ENCODE results near the gene LBR.
"Not testable (repeated sequence)": the region's sequence is repeated elsewhere in the genome, so short reads cannot be mapped to it uniquely, and the experiment has no call there.

LBR gene

GRCh38 chr1:225408249-225408648 lies 19.6 kb downstream of the LBR start:
- Mint-ChIP-seq H3K4me3 (no peak overlapping the region), H3K9me3 (no peaks in the 10 kb centered on the region), H3K27ac (no peak overlapping the region), H3K4me1 (ENCODE audit: low read depth) (peaks cover 19% of the 10 kb centered on the region), H3K27me3 (ENCODE audit: low read depth) (no peaks in the 10 kb centered on the region), H3K36me3 (ENCODE audit: low read depth) (peaks cover 68% of the 10 kb centered on the region)

- no peak overlapping the region for H3K4me3 Mint-ChIP-seq
- no peak overlapping the region for H3K27ac Mint-ChIP-seq
- H3K36me3 Mint-ChIP-seq (ENCODE audit: low read depth), result peaks cover 68% of the 10 kb centered on the region
- H3K27me3 Mint-ChIP-seq (ENCODE audit: low read depth), result no peaks in the 10 kb centered on the region
- H3K4me1 Mint-ChIP-seq (ENCODE audit: low read depth), result peaks cover 18% of the 10 kb centered on the region
- no peaks in the 10 kb centered on the region for H3K9me3 Mint-ChIP-seq
Observed at GRCh38 chr1:225407755-225408154, 20.1 kb downstream of the LBR start.

- peaks cover 17% of the 10 kb centered on the region for H3K4me1 Mint-ChIP-seq (ENCODE audit: low read depth)
- no peak overlapping the region for H3K4me3 Mint-ChIP-seq
- no peaks in the 10 kb centered on the region for H3K9me3 Mint-ChIP-seq
- H3K27ac Mint-ChIP-seq, result peak overlapping the region; percentile 37
- H3K36me3 Mint-ChIP-seq (ENCODE audit: low read depth), result peaks cover 63% of the 10 kb centered on the region
- no peaks in the 10 kb centered on the region for H3K27me3 Mint-ChIP-seq (ENCODE audit: low read depth)
Observed at GRCh38 chr1:225406976-225407725, 20.7 kb downstream of the LBR start.

GRCh38 chr1:225400968-225401367 lies 26.9 kb downstream of the LBR start:
- no peaks in the 10 kb centered on the region for H3K27me3 Mint-ChIP-seq (ENCODE audit: low read depth)
- H3K4me3 Mint-ChIP-seq, result no peak overlapping the region
- no peak overlapping the region for H3K27ac Mint-ChIP-seq
- no peaks in the 10 kb centered on the region for H3K9me3 Mint-ChIP-seq
- peaks cover 52% of the 10 kb centered on the region for H3K36me3 Mint-ChIP-seq (ENCODE audit: low read depth)
- peaks cover 10% of the 10 kb centered on the region for H3K4me1 Mint-ChIP-seq (ENCODE audit: low read depth)

GRCh38 chr1:225396357-225396756 lies 31.5 kb downstream of the LBR start:
- no peak overlapping the region for H3K27ac Mint-ChIP-seq
- H3K9me3 Mint-ChIP-seq, result no peaks in the 10 kb centered on the region
- H3K27me3 Mint-ChIP-seq (ENCODE audit: low read depth), result no peaks in the 10 kb centered on the region

GRCh38 chr1:225389843-225390242 lies 38.0 kb downstream of the LBR start:
- H3K4me1 Mint-ChIP-seq (ENCODE audit: low read depth), result no peaks in the 10 kb centered on the region
- no peak overlapping the region for H3K27ac Mint-ChIP-seq
- H3K27me3 Mint-ChIP-seq (ENCODE audit: low read depth), result no peaks in the 10 kb centered on the region
- peaks cover 6% of the 10 kb centered on the region for H3K36me3 Mint-ChIP-seq (ENCODE audit: low read depth)
- no peak overlapping the region for H3K4me3 Mint-ChIP-seq
- no peaks in the 10 kb centered on the region for H3K9me3 Mint-ChIP-seq

More at GRCh38 chr1:225396357-225396756, 31.5 kb downstream of the LBR start:
- Mint-ChIP-seq H3K4me3 (no peak overlapping the region), H3K4me1 (ENCODE audit: low read depth) (peaks cover 7% of the 10 kb centered on the region), H3K36me3 (ENCODE audit: low read depth) (peaks cover 34% of the 10 kb centered on the region)

GRCh38 chr1:225388372-225388771 lies 39.5 kb downstream of the LBR start:
- H3K4me3 Mint-ChIP-seq, result no peak overlapping the region
- no peak overlapping the region for H3K27ac Mint-ChIP-seq
- peaks cover 16% of the 10 kb centered on the region for H3K36me3 Mint-ChIP-seq (ENCODE audit: low read depth)
- H3K27me3 Mint-ChIP-seq (ENCODE audit: low read depth), result no peaks in the 10 kb centered on the region
- no peaks in the 10 kb centered on the region for H3K4me1 Mint-ChIP-seq (ENCODE audit: low read depth)
- H3K9me3 Mint-ChIP-seq, result no peaks in the 10 kb centered on the region

GRCh38 chr1:225386860-225387259 lies 41.0 kb downstream of the LBR start:
- H3K4me1 Mint-ChIP-seq (ENCODE audit: low read depth); H3K4me3 Mint-ChIP-seq; H3K9me3 Mint-ChIP-seq; H3K27me3 Mint-ChIP-seq (ENCODE audit: low read depth); H3K27ac Mint-ChIP-seq: not testable (repeated sequence)
- peaks cover 20% of the 10 kb centered on the region for H3K36me3 Mint-ChIP-seq (ENCODE audit: low read depth)

GRCh38 chr1:225380691-225381090 lies 47.1 kb downstream of the LBR start:
- Mint-ChIP-seq H3K27me3 (ENCODE audit: low read depth) (no peaks in the 10 kb centered on the region), H3K36me3 (ENCODE audit: low read depth) (peaks cover 20% of the 10 kb centered on the region), H3K4me3 (no peak overlapping the region), H3K27ac (no peak overlapping the region), H3K9me3 (no peaks in the 10 kb centered on the region), H3K4me1 (ENCODE audit: low read depth) (peaks cover 4% of the 10 kb centered on the region)

GRCh38 chr1:225378880-225379279 lies 49.0 kb downstream of the LBR start:
- no peaks in the 10 kb centered on the region for H3K9me3 Mint-ChIP-seq
- H3K4me1 Mint-ChIP-seq (ENCODE audit: low read depth), result peaks cover 4% of the 10 kb centered on the region
- no peak overlapping the region for H3K27ac Mint-ChIP-seq
- H3K27me3 Mint-ChIP-seq (ENCODE audit: low read depth), result no peaks in the 10 kb centered on the region
- H3K4me3 Mint-ChIP-seq, result no peak overlapping the region
- H3K36me3 Mint-ChIP-seq (ENCODE audit: low read depth), result peaks cover 10% of the 10 kb centered on the region

GRCh38 chr1:225374996-225375395 lies 52.8 kb downstream of the LBR start:
- H3K4me1 Mint-ChIP-seq (ENCODE audit: low read depth), result peaks cover 2% of the 10 kb centered on the region
- no peak overlapping the region for H3K4me3 Mint-ChIP-seq
- H3K9me3 Mint-ChIP-seq, result no peaks in the 10 kb centered on the region
- no peaks in the 10 kb centered on the region for H3K27me3 Mint-ChIP-seq (ENCODE audit: low read depth)
- no peaks in the 10 kb centered on the region for H3K36me3 Mint-ChIP-seq (ENCODE audit: low read depth)
- H3K27ac Mint-ChIP-seq, result no peak overlapping the region

- no peaks in the 10 kb centered on the region for H3K36me3 Mint-ChIP-seq (ENCODE audit: low read depth)
- H3K9me3 Mint-ChIP-seq, result no peaks in the 10 kb centered on the region
- no peak overlapping the region for H3K27ac Mint-ChIP-seq
- H3K4me1 Mint-ChIP-seq (ENCODE audit: low read depth), result no peaks in the 10 kb centered on the region
- H3K4me3 Mint-ChIP-seq, result no peak overlapping the region
- H3K27me3 Mint-ChIP-seq (ENCODE audit: low read depth), result peaks cover 3% of the 10 kb centered on the region
Observed at GRCh38 chr1:225373155-225373554, 54.7 kb downstream of the LBR start.

- H3K4me3 Mint-ChIP-seq, result no peak overlapping the region
- H3K27me3 Mint-ChIP-seq (ENCODE audit: low read depth), result peaks cover 13% of the 10 kb centered on the region
- no peak overlapping the region for H3K27ac Mint-ChIP-seq
- no peaks in the 10 kb centered on the region for H3K9me3 Mint-ChIP-seq
- no peaks in the 10 kb centered on the region for H3K4me1 Mint-ChIP-seq (ENCODE audit: low read depth)
- H3K36me3 Mint-ChIP-seq (ENCODE audit: low read depth), result no peaks in the 10 kb centered on the region
Observed at GRCh38 chr1:225371366-225372010, 56.4 kb downstream of the LBR start.

GRCh38 chr1:225368036-225368552 lies 59.7 kb downstream of the LBR start:
- Mint-ChIP-seq H3K4me3 (no peak overlapping the region), H3K27ac (no peak overlapping the region), H3K27me3 (ENCODE audit: low read depth) (peaks cover 19% of the 10 kb centered on the region), H3K36me3 (ENCODE audit: low read depth) (no peaks in the 10 kb centered on the region), H3K9me3 (no peaks in the 10 kb centered on the region), H3K4me1 (ENCODE audit: low read depth) (no peaks in the 10 kb centered on the region)

- Mint-ChIP-seq H3K27me3 (ENCODE audit: low read depth) (peaks cover 19% of the 10 kb centered on the region), H3K4me3 (no peak overlapping the region), H3K27ac (no peak overlapping the region), H3K36me3 (ENCODE audit: low read depth) (no peaks in the 10 kb centered on the region), H3K9me3 (no peaks in the 10 kb centered on the region), H3K4me1 (ENCODE audit: low read depth) (peaks cover 4% of the 10 kb centered on the region)
Observed at GRCh38 chr1:225366552-225366951, 61.3 kb downstream of the LBR start.

Measured in T-helper 1 cell treated with Interleukin-12 subunit alpha and Interleukin-12 subunit beta and Interleukin-4 antibody, amounts not matched to agents 30 μg/mL and 1 μg/mL, for 36 hours (primary cell).